ENCODE measurements around the gene KIF5C. TPM values are rescaled to one million over a fixed set of nuclear protein-coding genes. Genes with fewer than 3 reads are reported as not detected.
A peak's percentile ranks its signal among the peaks of the same experiment; 100 is the strongest.
"Not testable (repeated sequence)": the region's sequence is repeated elsewhere in the genome, so short reads cannot be mapped to it uniquely, and the experiment has no call there.

The KIF5C gene
- total RNA-seq, 1 donor from 2014 or later = 13.3 TPM

DNA sequence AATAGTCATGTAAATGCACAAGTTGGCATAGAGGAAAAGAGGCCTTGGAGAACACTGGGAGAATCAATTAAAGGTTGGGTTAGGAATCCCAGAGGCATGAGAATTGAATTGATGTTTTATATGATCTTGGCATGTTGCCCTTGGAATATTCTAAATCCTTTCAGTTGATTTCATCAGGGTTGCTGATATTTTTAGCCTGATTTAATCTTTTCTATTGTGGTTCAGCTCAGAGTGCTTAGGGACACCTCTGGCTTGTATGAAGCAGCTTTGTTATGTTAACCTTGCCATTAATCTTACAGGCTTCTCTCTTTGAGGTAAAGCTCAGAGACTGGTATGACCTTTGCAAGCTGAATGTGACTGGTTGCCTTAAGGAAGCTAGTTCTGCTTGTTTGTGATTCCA is 99.1 kb downstream of the KIF5C start:
- Histone ChIP-seq H3K9me3 (no peaks in the 10 kb centered on the region), H3K4me3 (no peak overlapping the region), H3K27me3 (no peaks in the 10 kb centered on the region), H3K27ac (no peak overlapping the region), H3K4me1 (peaks cover 1% of the 10 kb centered on the region), H3K36me3 (no peaks in the 10 kb centered on the region)
- intact Hi-C loops (cut with DNase I) = no loop called here
- DNase-seq (ENCODE audit: extremely low spot score in 2 of 2) = no peak
- TF ChIP-seq POLR2AphosphoS5 (IDR thresholded peaks at IDR 0.05; ENCODE audit: insufficient read depth in 1 of 2, low read depth in 1 of 2) (no peak), POLR2A (IDR thresholded peaks at IDR 0.05) (no peak)
- TF ChIP-seq, protein P1, sequence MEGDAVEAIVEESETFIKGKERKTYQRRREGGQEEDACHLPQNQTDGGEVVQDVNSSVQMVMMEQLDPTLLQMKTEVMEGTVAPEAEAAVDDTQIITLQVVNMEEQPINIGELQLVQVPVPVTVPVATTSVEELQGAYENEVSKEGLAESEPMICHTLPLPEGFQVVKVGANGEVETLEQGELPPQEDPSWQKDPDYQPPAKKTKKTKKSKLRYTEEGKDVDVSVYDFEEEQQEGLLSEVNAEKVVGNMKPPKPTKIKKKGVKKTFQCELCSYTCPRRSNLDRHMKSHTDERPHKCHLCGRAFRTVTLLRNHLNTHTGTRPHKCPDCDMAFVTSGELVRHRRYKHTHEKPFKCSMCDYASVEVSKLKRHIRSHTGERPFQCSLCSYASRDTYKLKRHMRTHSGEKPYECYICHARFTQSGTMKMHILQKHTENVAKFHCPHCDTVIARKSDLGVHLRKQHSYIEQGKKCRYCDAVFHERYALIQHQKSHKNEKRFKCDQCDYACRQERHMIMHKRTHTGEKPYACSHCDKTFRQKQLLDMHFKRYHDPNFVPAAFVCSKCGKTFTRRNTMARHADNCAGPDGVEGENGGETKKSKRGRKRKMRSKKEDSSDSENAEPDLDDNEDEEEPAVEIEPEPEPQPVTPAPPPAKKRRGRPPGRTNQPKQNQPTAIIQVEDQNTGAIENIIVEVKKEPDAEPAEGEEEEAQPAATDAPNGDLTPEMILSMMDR (IDR thresholded peaks at IDR 0.05) = no peak

DNA sequence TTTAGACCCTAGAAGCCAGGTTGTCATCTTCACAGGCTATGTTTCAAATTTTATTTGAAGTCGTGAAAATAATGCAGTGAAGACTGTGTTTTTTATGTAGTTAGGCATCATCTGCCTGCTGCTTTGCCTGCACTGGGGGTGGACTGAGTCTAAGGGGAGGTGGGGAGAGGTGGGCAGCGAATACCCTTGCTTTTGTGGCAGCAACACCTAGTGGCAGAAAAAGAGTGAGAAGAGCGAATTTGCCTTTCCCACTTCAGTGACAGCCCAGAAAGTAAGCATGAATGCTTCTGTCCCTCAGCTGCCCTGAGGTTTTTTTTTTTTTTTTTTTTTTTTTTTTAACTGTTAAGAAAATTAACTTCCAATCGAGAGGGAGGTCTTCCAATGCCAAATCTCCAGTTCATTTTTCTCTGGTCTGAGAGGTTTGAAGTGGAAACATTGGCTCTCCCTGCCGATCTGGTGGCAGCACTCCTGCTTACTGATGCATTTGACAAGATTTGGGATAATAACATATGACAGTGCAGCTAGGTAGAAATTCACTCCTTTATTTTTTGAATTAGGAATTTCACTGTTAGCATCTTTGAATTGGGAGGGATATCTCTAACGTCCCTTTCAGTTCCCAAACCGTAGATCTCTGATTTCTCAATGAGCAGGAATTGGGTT is 103.1 kb downstream of the KIF5C start:
- H3K27ac ChIP-seq = no peak overlapping the region
- no peak for DNase-seq (ENCODE audit: extremely low spot score in 2 of 2)
- no peak overlapping the region for H3K4me3 ChIP-seq
- intact Hi-C loops (cut with DNase I) = no loop called here
- no peaks in the 10 kb centered on the region for H3K9me3 ChIP-seq
- no peaks in the 10 kb centered on the region for H3K36me3 ChIP-seq
- TF ChIP-seq POLR2AphosphoS5 (IDR thresholded peaks at IDR 0.05; ENCODE audit: insufficient read depth in 1 of 2, low read depth in 1 of 2) (no peak), POLR2A (IDR thresholded peaks at IDR 0.05) (no peak)
- TF ChIP-seq, protein P1 (IDR thresholded peaks at IDR 0.05) = no peak
- H3K4me1 ChIP-seq = peaks cover 7% of the 10 kb centered on the region
- H3K27me3 ChIP-seq = no peaks in the 10 kb centered on the region

DNA sequence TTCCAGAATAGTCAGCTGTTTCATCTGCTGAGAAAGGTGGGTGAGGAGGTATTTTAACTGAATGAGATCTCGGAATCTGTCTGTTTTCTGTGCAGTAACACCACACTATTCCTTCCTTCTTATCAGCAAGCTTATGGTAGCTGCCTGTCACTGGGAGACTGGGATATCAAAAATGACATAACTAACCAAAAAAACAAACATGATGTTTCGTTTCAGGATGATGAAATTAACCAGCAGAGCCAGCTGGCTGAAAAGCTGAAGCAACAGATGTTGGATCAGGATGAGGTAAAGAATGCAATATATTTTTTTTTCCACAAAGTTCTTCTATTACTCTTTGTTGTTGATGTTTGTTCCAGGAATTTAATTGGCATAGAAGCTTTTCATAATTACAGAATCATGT is 103.7 kb downstream of the KIF5C start:
- TF ChIP-seq POLR2AphosphoS5 (IDR thresholded peaks at IDR 0.05; ENCODE audit: insufficient read depth in 1 of 2, low read depth in 1 of 2) = peak in 1 of 2 donors; percentile 8
- TF ChIP-seq, protein P1 (IDR thresholded peaks at IDR 0.05) = no peak
- H3K27me3 ChIP-seq = no peaks in the 10 kb centered on the region
- no peak overlapping the region for H3K27ac ChIP-seq
- DNase-seq (ENCODE audit: extremely low spot score in 2 of 2) = no peak
- no peaks in the 10 kb centered on the region for H3K9me3 ChIP-seq
- intact Hi-C loops (cut with DNase I) = no loop called here
- H3K4me3 ChIP-seq = no peak overlapping the region
- no peaks in the 10 kb centered on the region for H3K36me3 ChIP-seq
- peaks cover 7% of the 10 kb centered on the region for H3K4me1 ChIP-seq

DNA sequence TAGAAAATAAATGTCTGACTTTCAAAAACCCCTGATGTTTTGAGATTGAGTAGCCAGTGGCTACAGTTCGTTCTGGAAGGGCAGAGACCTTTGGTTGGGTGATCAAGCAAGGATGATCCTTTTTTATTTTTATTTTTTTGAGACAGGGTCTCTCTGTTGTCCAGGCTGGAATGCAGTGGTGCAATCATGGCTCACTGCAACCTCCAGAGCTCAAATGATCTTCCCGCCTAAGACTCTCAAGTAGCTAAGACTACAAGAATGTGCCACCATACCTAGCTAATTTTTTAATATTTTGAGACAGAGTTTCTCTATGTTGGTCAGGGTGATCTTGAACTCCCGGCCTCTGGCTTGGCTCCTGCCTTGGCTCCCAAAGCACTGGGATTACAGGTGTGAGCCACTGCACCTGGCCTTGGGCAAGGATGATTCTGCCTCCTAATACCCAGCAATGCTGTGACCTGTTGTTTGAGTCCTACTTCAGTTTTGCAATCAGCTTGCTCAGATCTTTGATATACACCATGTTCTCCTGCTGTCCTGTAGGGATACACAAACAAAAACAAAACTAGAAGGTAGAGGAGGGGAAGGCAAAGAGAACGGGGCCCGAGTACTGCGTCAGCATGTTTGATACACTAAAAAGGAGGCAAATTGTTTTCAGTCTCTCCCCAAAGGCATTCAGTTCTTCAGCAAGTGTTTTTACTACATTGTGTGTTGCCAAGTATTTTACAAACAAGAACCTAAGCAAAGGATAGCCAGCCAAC is 104.3 kb downstream of the KIF5C start:
- Histone ChIP-seq H3K4me3 (no peak overlapping the region), H3K27ac (no peak overlapping the region), H3K36me3 (no peaks in the 10 kb centered on the region), H3K9me3 (no peaks in the 10 kb centered on the region), H3K4me1 (peaks cover 7% of the 10 kb centered on the region), H3K27me3 (no peaks in the 10 kb centered on the region)
- no peak for DNase-seq (ENCODE audit: extremely low spot score in 2 of 2)
- TF ChIP-seq POLR2AphosphoS5 (IDR thresholded peaks at IDR 0.05; ENCODE audit: insufficient read depth in 1 of 2, low read depth in 1 of 2) (no peak), POLR2A (IDR thresholded peaks at IDR 0.05) (no peak)
- TF ChIP-seq, protein P1 (IDR thresholded peaks at IDR 0.05) = no peak
- intact Hi-C loops (cut with DNase I) = no loop called here

DNA sequence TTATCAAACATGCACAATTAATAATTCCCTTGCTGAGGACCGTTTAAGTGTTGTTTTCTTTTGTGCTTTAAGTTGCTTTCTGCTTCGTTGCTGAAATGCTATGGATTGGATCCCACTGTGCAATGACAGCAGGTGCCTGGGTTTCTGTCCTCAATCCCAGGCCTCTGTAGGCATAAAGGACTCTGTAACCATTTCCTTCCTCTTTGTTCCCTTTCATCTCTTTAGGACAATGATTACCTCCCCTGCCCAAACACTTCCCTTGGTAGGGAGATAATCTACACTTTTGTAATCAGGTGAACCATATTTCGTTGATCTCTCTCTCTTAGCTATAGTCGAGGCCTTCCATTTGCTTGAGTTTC is 104.9 kb downstream of the KIF5C start:
- no peak overlapping the region for H3K4me3 ChIP-seq
- TF ChIP-seq, protein P1 (IDR thresholded peaks at IDR 0.05) = no peak
- TF ChIP-seq POLR2AphosphoS5 (IDR thresholded peaks at IDR 0.05; ENCODE audit: insufficient read depth in 1 of 2, low read depth in 1 of 2) (no peak), POLR2A (IDR thresholded peaks at IDR 0.05) (no peak)
- H3K27me3 ChIP-seq = no peaks in the 10 kb centered on the region
- no peaks in the 10 kb centered on the region for H3K9me3 ChIP-seq
- intact Hi-C loops (cut with DNase I) = loop anchor here (10.0 kb wide), 1 partner anchor 1035 kb away; no protein-coding TSS in a partner anchor
- H3K27ac ChIP-seq = no peak overlapping the region
- H3K36me3 ChIP-seq = no peaks in the 10 kb centered on the region
- no peak for DNase-seq (ENCODE audit: extremely low spot score in 2 of 2)
- H3K4me1 ChIP-seq = peaks cover 7% of the 10 kb centered on the region

DNA sequence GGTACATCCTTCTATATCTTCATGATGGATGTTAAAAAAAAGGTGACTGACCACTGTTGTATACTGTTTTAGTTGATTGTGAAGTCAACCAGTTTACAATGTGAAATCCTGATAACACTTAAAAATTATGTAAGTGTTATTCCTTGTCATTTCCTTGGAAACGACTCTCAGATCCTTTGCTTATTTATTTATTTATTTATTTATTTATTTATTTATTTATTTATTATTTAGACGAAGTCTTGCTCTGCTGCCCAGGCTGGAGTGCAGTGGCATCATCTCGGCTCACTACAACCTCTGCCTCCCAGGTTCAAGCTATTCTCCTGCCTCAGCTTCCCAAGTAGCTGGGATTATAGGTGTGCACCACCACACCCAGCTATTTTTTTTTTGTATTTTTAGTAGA is 105.5 kb downstream of the KIF5C start:
- H3K27ac ChIP-seq, H3K4me3 ChIP-seq: not testable (repeated sequence)
- intact Hi-C loops (cut with DNase I) = loop anchor here (10.0 kb wide), 1 partner anchor 1036 kb away; no protein-coding TSS in a partner anchor

More for the DNA sequence above, 105.5 kb downstream of the KIF5C start:
- not testable (repeated sequence) for H3K27me3 ChIP-seq; H3K9me3 ChIP-seq; H3K36me3 ChIP-seq; H3K4me1 ChIP-seq; DNase-seq (ENCODE audit: extremely low spot score in 2 of 2)
